ENCODE data around the gene TMLHE.

- TF ChIP-seq EZH2phosphoT487 (IDR thresholded peaks at IDR 0.05; ENCODE audit: insufficient read depth, low read depth) (no peak), EZH2 (IDR thresholded peaks at IDR 0.05; ENCODE audit: insufficient read depth, poor library complexity, severe bottlenecking) (no peak)
Observed at GRCh38 chrX:155645180-155645579, 32.4 kb upstream of the TMLHE start.
